HepG2 (cell line): ENCODE results near the gene TSKU. TPM values are rescaled to one million over a fixed set of nuclear protein-coding genes. Genes with fewer than 3 reads are reported as not detected.

Source experiments
- ATAC-seq: fragments of 200-7000 bp; cut with Tn5 transposase; 3 replicates; pipeline ENCODE4 v1.9.1; 2020; ENCODE audit warnings: mild to moderate bottlenecking, moderate library complexity
- BruUV-seq: library from RNA; stranded (reverse); fragments of 400-500 nt; replicated peaks from 2 replicates; lab custom pipeline; 2021; lab: Mats Ljungman, UMichigan
- CTCF ChIA-PET: fragments of 300-600 bp; formaldehyde crosslinking; extraction: SDS; loops from one replicate; lab custom pipeline; 2021; ENCODE audit warnings: low total read pairs, inconsistent platforms, low intra/inter-chr PET ratio; lab: Yijun Ruan, JAX
- POLR2A ChIA-PET: fragments of 350-600 bp; sonication (Branson Sonifier 250); formaldehyde crosslinking; loops from one replicate; lab custom pipeline; 2020; ENCODE audit warnings: antibody characterized with exemption, inconsistent platforms; lab: Yijun Ruan, JAX
- DNase-seq: peaks from one replicate; pipeline ENCODE4 v3.0.0-alpha.2; 2015; ENCODE audit warnings: low spot score
- FAIRE-seq: peaks from 3 replicates; lab custom pipeline; 2011; peaks lifted over from hg19 to GRCh38; lab: Jason Lieb, UNC
- H2AFZ ChIP-seq: one replicate; pipeline ENCODE4 v1.6.1; 2011; ENCODE audit warnings: low read length, inconsistent platforms
- H3K27ac ChIP-seq: fragments of 300-600 bp; 3 replicates; pipeline ENCODE4 v1.8.0; 2011; ENCODE audit warnings: mixed run types, mild to moderate bottlenecking, mixed read lengths, low read length, inconsistent platforms; ENCODE audit not compliant: insufficient read depth; ENCODE audit errors: extremely low read length
- H3K27me3 ChIP-seq, 2 experiments: fragments of 200-600 bp in 1 of 2; 2 replicates in 1 of 2; 3 replicates in 1 of 2; pipeline versions ENCODE4 v1.6.0 to v1.8.0; 2011; ENCODE audit warnings: low read length in 2 of 2, mild to moderate bottlenecking in 2 of 2, moderate library complexity in 2 of 2, inconsistent platforms in 1 of 2; ENCODE audit not compliant: insufficient read depth in 2 of 2, control insufficient read depth in 1 of 2
- H3K36me3 ChIP-seq, 2 experiments: fragments of 200-600 bp in 1 of 2; replicated peaks in 1 of 2; 2 replicates in 1 of 2; 3 replicates in 1 of 2; pipeline versions ENCODE4 v1.5.1 to v1.8.0; 2011; ENCODE audit warnings: low read length in 2 of 2, inconsistent platforms in 1 of 2; ENCODE audit not compliant: insufficient read depth in 2 of 2, control insufficient read depth in 1 of 2
- H3K4me1 ChIP-seq: 2 replicates; pipeline ENCODE4 v1.5.1; 2012; ENCODE audit warnings: low read length, inconsistent platforms; ENCODE audit not compliant: insufficient read depth
- H3K4me2 ChIP-seq: 2 replicates; pipeline ENCODE4 v1.6.0; 2011; ENCODE audit warnings: low read depth, low read length, inconsistent platforms
- H3K4me3 ChIP-seq, 3 experiments: fragments of 200-600 bp in 1 of 3; sonication (generic), shearing (Covaris generic) in 1 of 3; replicated peaks in 1 of 3; 2 replicates each; pipeline ENCODE4 v1.5.1; 2011 to 2016; ENCODE audit warnings: low read length in 3 of 3, inconsistent platforms in 2 of 3, low read depth in 2 of 3, mild to moderate bottlenecking in 2 of 3, control low read depth in 1 of 3, mixed read lengths in 1 of 3; ENCODE audit not compliant: insufficient read depth in 1 of 3
- H3K79me2 ChIP-seq: one replicate; pipeline ENCODE4 v1.6.1; 2011; ENCODE audit warnings: low read length, inconsistent platforms; ENCODE audit not compliant: insufficient read depth
- H3K9ac ChIP-seq: 2 replicates; pipeline ENCODE4 v1.6.0; 2011; ENCODE audit warnings: mild to moderate bottlenecking, low read depth, low read length, inconsistent platforms; ENCODE audit not compliant: insufficient read depth
- H3K9me3 ChIP-seq: 2 replicates; pipeline ENCODE4 v1.5.1; 2012; ENCODE audit warnings: mild to moderate bottlenecking, low read length
- H4K20me1 ChIP-seq: 2 replicates; pipeline ENCODE4 v1.6.0; 2011; ENCODE audit warnings: inconsistent platforms, mild to moderate bottlenecking, low read length, moderate library complexity; ENCODE audit not compliant: insufficient read depth
- BCLAF1 ChIP-seq: fragments of 450-650 bp; IDR thresholded peaks from 2 replicates; pipeline ENCODE4 v1.6.1; 2017; ENCODE audit warnings: mild to moderate bottlenecking
- CREB3 ChIP-seq: sonication (generic); formaldehyde crosslinking; IDR thresholded peaks from 2 replicates; pipeline ENCODE4 v1.5.0; 2020; ENCODE audit warnings: missing genetic modification reagents
- MLXIP ChIP-seq: sonication (generic); formaldehyde crosslinking; IDR thresholded peaks from 2 replicates; pipeline ENCODE4 v1.9.0; 2021; ENCODE audit warnings: missing genetic modification reagents, borderline replicate concordance
- PCBP2 ChIP-seq: fragments of 200-400 bp; formaldehyde crosslinking; optimal IDR thresholded peaks from 2 replicates; pipeline ENCODE3; 2018; ENCODE audit warnings: low read length, low read depth; ENCODE audit not compliant: poor library complexity, severe bottlenecking
- ZNF432 ChIP-seq: sonication (generic); formaldehyde crosslinking; IDR thresholded peaks from 2 replicates; pipeline ENCODE4 v1.5.0; 2020; ENCODE audit warnings: missing genetic modification reagents, mild to moderate bottlenecking, borderline replicate concordance
- WGBS: methylation state at CpG from one replicate; pipeline ENCODE4 v1.1.6; 2017; ENCODE audit warnings: low lambda C conversion rate; 5-methylcytosine and 5-hydroxymethylcytosine counted together
- in situ Hi-C: cut with HindIII; loops from 2 replicates; pipeline ENCODE4 v1.10.0; 2017; ENCODE audit warnings: low pct_unique_long_range_greater_than_20kb; ENCODE audit not compliant: extremely low pct_ligation_motif_present
- intact Hi-C: fragments of 100-400 bp; cut with micrococcal nuclease; formaldehyde crosslinking; loops from one replicate; pipeline ENCODE4 v1.10.0; 2022; ENCODE audit not compliant: unreplicated experiment
- polyA plus RNA-seq, 8 experiments: library from polyadenylated mRNA; depleted of rRNA in 3 of 8; stranded (reverse) in 7 of 8; unstranded in 1 of 8; fragments of >200 nt; fragmentation: Illumina TruSeq in 4 of 8; extraction: Trizol in 4 of 8; gene quantifications; 2 replicates each; pipeline versions ENCODE4 v1.2.1 to v1.2.3, GENCODE V29; 2011 to 2016; ENCODE audit warnings: low read depth in 4 of 8, missing spikeins in 1 of 8, mixed read lengths in 1 of 8; ENCODE audit not compliant: insufficient read depth in 1 of 8
- total RNA-seq, 5 experiments: library from RNA; depleted of rRNA; stranded (reverse); fragments of >200 nt; fragmentation: Illumina TruSeq; extraction: Trizol; gene quantifications; 2 replicates each; pipeline ENCODE4 v1.2.3, GENCODE V29; 2016; ENCODE audit warnings: low read depth in 1 of 5

Gene TSKU
- total and polyA plus RNA-seq, 2 of the 13 experiments (the other 11 are each of a cell fraction or from before 2014, with no cell fraction given): 20.3 to 21.4 TPM

GRCh38 chr11:76832361-76832760, 49.2 kb downstream of the TSKU start (continued):
- no peak for TF ChIP-seq ZNF432
- TF ChIP-seq CREB3 (CRISPR knock-in tag): no peak

- Histone ChIP-seq H3K27ac (no peak overlapping the region), H4K20me1 (no peaks in the 10 kb centered on the region; the same call in 1 of the 2 replicates), H3K27me3 (peaks cover 5 to 44% of the 10 kb centered on the region in 2 experiments; a peak in 3 of 5 replicates), H3K79me2 (no peaks in the 10 kb centered on the region), H3K9me3 (no peaks in the 10 kb centered on the region), H3K9ac (no peak overlapping the region), H2AFZ (no peak overlapping the region), H3K4me3 (no peak overlapping the region), H3K4me1 (peaks cover 7% of the 10 kb centered on the region; the same call in 1 of the 2 replicates), H3K4me2 (no peak overlapping the region), H3K36me3 (no peaks in the 10 kb centered on the region)
- BruUV-seq: no TSS peak
- intact Hi-C loops (no loop called here), in situ Hi-C loops (loop anchor here (10.0 kb wide), 1 partner anchor 109 kb away; no protein-coding TSS in a partner anchor)
- TF ChIP-seq PCBP2: no peak
- CTCF ChIA-PET: no interaction called here
- WGBS: 52% methylated on average over 3 of the region's 3 CpGs
- ATAC-seq (no peak), DNase-seq (no peak), FAIRE-seq (no peak)
- POLR2A ChIA-PET: no interaction called here
These were observed 51.0 kb downstream of the TSKU start for GRCh38 chr11:76834151-76834550.

- no peak for ATAC-seq
- Histone ChIP-seq H3K4me2 (no peak overlapping the region), H3K79me2 (no peaks in the 10 kb centered on the region), H3K27me3 (peaks cover 3 to 46% of the 10 kb centered on the region in 2 experiments; a peak in 3 of 5 replicates), H4K20me1 (no peaks in the 10 kb centered on the region; the same call in 1 of the 2 replicates), H3K4me1 (peaks cover 7% of the 10 kb centered on the region; the same call in 1 of the 2 replicates), H2AFZ (no peak overlapping the region), H3K4me3 (no peak overlapping the region), H3K9ac (no peak overlapping the region), H3K9me3 (no peaks in the 10 kb centered on the region), H3K36me3 (no peaks in the 10 kb centered on the region), H3K27ac (no peak overlapping the region)
- in situ Hi-C loops (loop anchor here (10.0 kb wide), 1 partner anchor 110 kb away; no protein-coding TSS in a partner anchor), intact Hi-C loops (loop anchor here (5.0 kb wide), 1 partner anchor 113 kb away; no protein-coding TSS in a partner anchor)
- POLR2A ChIA-PET: no interaction called here
- 23% methylated on average over 2 of the region's 2 CpGs for whole genome bisulfite sequencing
- DNase-seq: no peak
- CTCF ChIA-PET: no interaction called here
- no TSS peak for BruUV-seq
- FAIRE-seq: no peak
- TF ChIP-seq MLXIP: no peak
- TF ChIP-seq BCLAF1: no peak
These were observed 51.9 kb downstream of the TSKU start for GRCh38 chr11:76835036-76835435.
